Activated CD4-positive, alpha-beta T cell treated with anti-CD3 and anti-CD28 coated beads for 36 hours (primary cell): ENCODE data around the gene ECEL1. TPM values are rescaled to one million over a fixed set of nuclear protein-coding genes. Genes with fewer than 3 reads are reported as not detected.

Experiments
- ATAC-seq: fragments of 200-7000 bp; cut with Tn5 transposase; one replicate; pipeline ENCODE4 v1.10.0; 2021; ENCODE audit warnings: mild to moderate bottlenecking, moderate library complexity
- CTCF ChIA-PET: fragments of 350-600 bp; sonication (Branson Sonifier 250); formaldehyde crosslinking; loops from one replicate; lab custom pipeline; 2021; ENCODE audit warnings: antibody characterized with exemption; lab: Charles Lee
- POLR2A ChIA-PET: fragments of 350-600 bp; sonication (Branson Sonifier 250); formaldehyde crosslinking; loops from one replicate; lab custom pipeline; 2021; ENCODE audit warnings: antibody characterized with exemption, inconsistent platforms; lab: Charles Lee
- DNase-seq: peaks from one replicate; pipeline ENCODE4 v3.0.0-alpha.2; 2020
- H3K27ac Mint-ChIP-seq: one replicate; pipeline ENCODE4 v1.8.0; 2021; ENCODE audit warnings: mixed read lengths
- H3K27me3 Mint-ChIP-seq: one replicate; pipeline ENCODE4 v1.8.0; 2021; ENCODE audit warnings: mixed read lengths
- H3K36me3 Mint-ChIP-seq: one replicate; pipeline ENCODE4 v1.8.0; 2021; ENCODE audit warnings: low read depth, mixed read lengths
- H3K4me1 Mint-ChIP-seq: one replicate; pipeline ENCODE4 v1.8.0; 2021; ENCODE audit warnings: mixed read lengths
- H3K4me3 Mint-ChIP-seq: one replicate; pipeline ENCODE4 v1.8.0; 2021; ENCODE audit warnings: mild to moderate bottlenecking, moderate library complexity, mixed read lengths
- H3K9me3 Mint-ChIP-seq: one replicate; pipeline ENCODE4 v1.8.0; 2021; ENCODE audit warnings: low read depth, mixed read lengths
- intact Hi-C, 2 experiments: fragments of 100-400 bp; cut with DNase I in 1 of 2; cut with micrococcal nuclease in 1 of 2; formaldehyde crosslinking; loops; one replicate each; pipeline versions ENCODE4 v1.14.2 to v1.15.1; 2022 to 2024; cut with DNase I, micrococcal nuclease
- total RNA-seq, 2 experiments: library from RNA; stranded (reverse); gene quantifications; one replicate each; pipeline ENCODE4 v1.2.3, GENCODE V29; 2021

The ECEL1 gene
- total RNA-seq, 2 experiments from 2014 or later: 0.19 to 0.23 TPM

DNA sequence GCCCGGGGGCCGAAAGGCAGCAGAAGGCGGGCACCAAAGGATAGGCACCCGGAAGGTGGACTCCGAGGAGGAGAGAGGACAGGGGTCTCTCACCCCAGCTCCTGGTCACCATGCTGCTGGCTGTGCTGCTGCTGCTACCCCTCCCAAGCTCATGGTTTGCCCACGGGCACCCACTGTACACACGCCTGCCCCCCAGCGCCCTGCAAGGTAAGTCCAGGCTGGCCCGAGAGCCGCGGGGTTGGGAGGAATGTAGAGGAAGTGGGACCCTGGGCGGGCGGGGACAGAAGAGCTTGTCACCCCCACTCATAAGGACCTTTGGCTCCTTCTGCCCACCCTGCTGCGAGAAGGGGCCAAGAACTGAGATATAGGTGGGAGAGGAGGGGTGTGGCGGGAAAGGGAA lies 32.9 kb upstream of the ECEL1 start:
- no peaks in the 10 kb centered on the region for H3K9me3 Mint-ChIP-seq
- H3K36me3 Mint-ChIP-seq: no peaks in the 10 kb centered on the region
- H3K27ac Mint-ChIP-seq: no peak overlapping the region
- DNase-seq: no peak
- intact Hi-C loops: loop anchor here (2.0 to 5.0 kb wide), 4 partner anchors 74 to 613 kb away; partner anchors contain the start of gene NPPC (in 1 of the 2)
- no peak overlapping the region for H3K4me3 Mint-ChIP-seq
- no peak for ATAC-seq
- H3K27me3 Mint-ChIP-seq: peaks cover 22% of the 10 kb centered on the region
- ChIA-PET CTCF (interaction anchor here (0.6 to 1.2 kb wide), 3 partner anchors 73 to 638 kb away, joined by 3 read pairs; no protein-coding TSS in a partner anchor), POLR2A (no interaction called here)
- H3K4me1 Mint-ChIP-seq: peaks cover 6% of the 10 kb centered on the region

DNA sequence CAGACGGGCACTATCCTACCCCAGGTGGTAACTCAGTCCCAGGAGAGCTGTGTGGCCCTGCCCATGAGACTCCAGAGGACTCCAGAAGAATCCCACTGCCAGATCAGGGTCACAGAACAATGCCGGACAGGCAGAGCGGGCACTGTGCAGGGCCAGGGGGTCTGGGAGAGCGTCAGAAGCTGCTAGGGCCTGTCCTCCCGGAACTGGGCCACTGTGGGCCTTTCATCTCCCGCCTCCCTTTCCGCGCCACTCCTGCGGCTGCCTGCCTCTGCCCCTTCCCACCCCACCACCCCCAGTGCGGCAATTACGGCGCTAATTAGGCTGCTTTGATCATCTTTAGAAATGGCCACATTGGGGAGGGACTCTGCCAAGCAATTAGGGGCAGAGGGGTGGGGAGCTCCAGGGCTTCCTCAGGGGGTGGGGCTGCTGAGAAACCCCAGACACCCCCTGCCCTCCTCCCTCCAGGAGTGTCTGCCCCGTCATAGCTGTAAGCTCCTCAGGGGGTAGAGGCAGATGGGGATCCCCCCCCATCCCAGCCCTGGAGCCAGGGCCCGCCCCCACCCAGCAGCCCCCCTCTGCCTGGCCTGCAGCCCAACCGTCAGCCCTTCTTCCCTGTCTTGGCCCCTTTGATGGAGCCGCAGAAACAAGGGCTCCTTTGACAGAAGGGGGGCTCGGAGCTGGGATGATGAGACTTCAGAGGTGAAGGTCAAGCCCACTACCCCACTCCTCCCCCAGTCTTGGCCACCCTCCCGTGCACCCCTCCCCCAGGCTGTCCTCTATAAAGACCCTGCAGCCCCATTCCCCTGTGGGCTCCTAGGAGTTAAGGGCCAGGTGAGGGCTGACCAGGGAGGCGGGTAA lies 32.2 kb upstream of the ECEL1 start, which contains the start of gene PRSS56:
Gene PRSS56, plus strand, starts transcription at position 808 of the 858 bp plus-strand sequence. CDS start 211 bp downstream, outside the sequence.
- ChIA-PET CTCF (interaction anchor here (1.2 kb wide), 1 partner anchor 72 kb away, joined by 3 read pairs; no protein-coding TSS in a partner anchor), POLR2A (no interaction called here)
- ATAC-seq: no peak
- H3K27me3 Mint-ChIP-seq: peaks cover 22% of the 10 kb centered on the region
- H3K36me3 Mint-ChIP-seq: no peaks in the 10 kb centered on the region
- intact Hi-C loops: loop anchor here (2.0 to 5.0 kb wide), 4 partner anchors 73 to 613 kb away; partner anchors contain the start of gene NPPC (in 1 of the 2)
- H3K4me3 Mint-ChIP-seq: no peak within 1 kb of the TSS
- peaks cover 6% of the 10 kb centered on the region for H3K4me1 Mint-ChIP-seq
- no peaks in the 10 kb centered on the region for H3K9me3 Mint-ChIP-seq
- no peak for DNase-seq
- no peak within 1 kb of the TSS for H3K27ac Mint-ChIP-seq

GRCh38 chr2:232518844-232519243 lies 31.2 kb upstream of the ECEL1 start:
- Mint-ChIP-seq H3K36me3 (no peaks in the 10 kb centered on the region), H3K9me3 (no peaks in the 10 kb centered on the region), H3K27me3 (peaks cover 16% of the 10 kb centered on the region), H3K4me3 (no peak overlapping the region), H3K4me1 (peaks cover 6% of the 10 kb centered on the region), H3K27ac (no peak overlapping the region)
- no peak for ATAC-seq
- intact Hi-C loops: no loop called here
- no peak for DNase-seq
- ChIA-PET POLR2A (no interaction called here), CTCF (interaction anchor here (0.7 kb wide), 1 partner anchor 73 kb away, joined by 4 read pairs; no protein-coding TSS in a partner anchor)

GRCh38 chr2:232516551-232516950 lies 28.9 kb upstream of the ECEL1 start:
- no peaks in the 10 kb centered on the region for H3K9me3 Mint-ChIP-seq
- ChIA-PET POLR2A (no interaction called here), CTCF (no interaction called here)
- peaks cover 2% of the 10 kb centered on the region for H3K4me1 Mint-ChIP-seq
- DNase-seq: no peak
- no peak for ATAC-seq
- no peaks in the 10 kb centered on the region for H3K36me3 Mint-ChIP-seq
- no peak overlapping the region for H3K27ac Mint-ChIP-seq
- intact Hi-C loops: no loop called here
- H3K27me3 Mint-ChIP-seq: peaks cover 11% of the 10 kb centered on the region
- H3K4me3 Mint-ChIP-seq: no peak overlapping the region

DNA sequence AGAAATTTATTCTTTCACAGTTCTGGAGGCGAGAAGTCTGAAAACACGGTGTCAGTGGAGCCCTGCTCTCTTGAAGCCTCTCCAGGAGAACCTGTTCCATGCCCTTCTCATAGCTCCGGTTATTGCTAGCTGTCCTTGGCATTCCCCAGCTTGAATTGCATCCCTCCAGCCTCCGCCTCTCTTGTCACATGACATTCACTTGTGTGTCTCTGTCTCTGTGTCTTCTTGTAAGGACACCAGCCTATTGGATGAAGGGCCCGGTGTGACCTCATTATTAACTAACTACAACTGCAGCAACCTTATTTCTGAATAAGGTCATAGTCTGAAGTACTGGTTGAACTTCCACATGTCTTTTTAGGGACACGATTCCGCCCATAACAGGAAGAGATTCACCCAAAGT lies 28.0 kb upstream of the ECEL1 start:
- H3K9me3 Mint-ChIP-seq: no peaks in the 10 kb centered on the region
- H3K4me1 Mint-ChIP-seq: no peaks in the 10 kb centered on the region
- no peak overlapping the region for H3K27ac Mint-ChIP-seq
- POLR2A ChIA-PET: no interaction called here
- no peak overlapping the region for H3K4me3 Mint-ChIP-seq
- CTCF ChIA-PET: interaction anchor here (0.9 to 1.1 kb wide), 2 partner anchors 11 to 71 kb away, joined by 3 read pairs; no protein-coding TSS in a partner anchor
- peaks cover 6% of the 10 kb centered on the region for H3K27me3 Mint-ChIP-seq
- ATAC-seq (no peak), DNase-seq (no peak)
- intact Hi-C loops: no loop called here
- H3K36me3 Mint-ChIP-seq: no peaks in the 10 kb centered on the region

- no peak overlapping the region for H3K4me3 Mint-ChIP-seq
- intact Hi-C loops: no loop called here
- H3K27me3 Mint-ChIP-seq: peaks cover 2% of the 10 kb centered on the region
- DNase-seq (no peak), ATAC-seq (no peak)
- POLR2A ChIA-PET: no interaction called here
- H3K27ac Mint-ChIP-seq: no peak overlapping the region
- CTCF ChIA-PET: interaction anchor here (0.8 kb wide), 1 partner anchor 8 kb away, joined by 3 read pairs; no protein-coding TSS in a partner anchor
- no peaks in the 10 kb centered on the region for H3K4me1 Mint-ChIP-seq
- no peaks in the 10 kb centered on the region for H3K36me3 Mint-ChIP-seq
- no peaks in the 10 kb centered on the region for H3K9me3 Mint-ChIP-seq
Measured at GRCh38 chr2:232513353-232513752, 25.7 kb upstream of the ECEL1 start.

DNA sequence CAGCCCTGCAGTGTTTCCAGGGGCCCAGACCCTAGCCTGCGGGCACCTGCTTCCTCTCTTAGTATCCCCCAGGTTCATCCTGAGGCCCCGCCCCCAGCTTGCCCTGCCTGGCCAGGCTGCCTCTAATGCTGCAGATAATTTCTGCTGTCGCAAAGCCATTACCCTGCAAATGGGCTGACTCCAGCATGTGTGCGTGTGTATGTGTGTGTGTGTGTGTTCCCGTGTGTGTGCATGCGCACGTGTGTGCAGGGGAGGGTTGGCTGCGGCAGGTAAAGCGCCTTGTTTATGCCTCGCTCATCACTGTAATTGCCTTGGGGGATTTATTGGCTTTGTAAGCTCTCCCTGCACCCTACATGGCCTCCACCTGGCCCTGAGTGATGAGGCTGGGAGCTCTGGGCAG lies 25.0 kb upstream of the ECEL1 start:
- ATAC-seq (no peak), DNase-seq (no peak)
- Mint-ChIP-seq H3K36me3 (no peaks in the 10 kb centered on the region), H3K4me3 (no peak overlapping the region), H3K9me3 (no peaks in the 10 kb centered on the region), H3K4me1 (no peaks in the 10 kb centered on the region), H3K27ac (no peak overlapping the region), H3K27me3 (peaks cover 2% of the 10 kb centered on the region)
- intact Hi-C loops: no loop called here
- ChIA-PET CTCF (interaction anchor here (0.7 kb wide), 1 partner anchor 185 kb away, joined by 3 read pairs; no protein-coding TSS in a partner anchor), POLR2A (no interaction called here)

GRCh38 chr2:232511336-232511890 lies 23.8 kb upstream of the ECEL1 start:
- ATAC-seq (no peak), DNase-seq (no peak)
- intact Hi-C loops: no loop called here
- Mint-ChIP-seq H3K27ac (no peak overlapping the region), H3K27me3 (peaks cover 2% of the 10 kb centered on the region), H3K4me1 (no peaks in the 10 kb centered on the region), H3K36me3 (no peaks in the 10 kb centered on the region), H3K9me3 (no peaks in the 10 kb centered on the region), H3K4me3 (no peak overlapping the region)
- ChIA-PET POLR2A (no interaction called here), CTCF (interaction anchor here (0.7 kb wide), 1 partner anchor 220 kb away, joined by 4 read pairs; no protein-coding TSS in a partner anchor)

GRCh38 chr2:232508251-232508650 lies 20.6 kb upstream of the ECEL1 start:
- POLR2A ChIA-PET: interaction anchor here (0.6 kb wide), 1 partner anchor 403 kb away, joined by 4 read pairs; no protein-coding TSS in a partner anchor
- intact Hi-C loops: no loop called here

DNA sequence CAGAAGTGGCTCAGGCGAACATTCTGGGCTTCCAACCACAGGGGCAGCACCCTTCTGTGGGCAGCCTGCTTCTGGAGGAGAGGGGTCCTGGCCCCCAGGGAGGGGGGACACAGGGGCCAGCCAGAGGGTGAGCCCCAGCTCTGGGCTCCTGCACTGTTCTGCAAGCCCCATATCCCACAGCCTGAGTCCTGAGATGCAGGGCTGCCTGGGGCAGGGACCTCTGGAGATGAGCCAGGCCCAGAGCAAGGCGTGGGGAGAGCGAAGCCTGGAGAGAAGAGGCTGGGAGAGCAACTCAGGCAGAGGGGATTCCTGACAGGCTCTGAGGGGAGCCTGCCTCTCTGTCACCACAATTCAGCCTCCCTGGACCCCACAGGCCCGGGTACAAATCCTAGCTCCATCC lies 19.1 kb upstream of the ECEL1 start:
- intact Hi-C loops: no loop called here
- POLR2A ChIA-PET: no interaction called here
- H3K27me3 Mint-ChIP-seq: peaks cover 24% of the 10 kb centered on the region

More at GRCh38 chr2:232508251-232508650, 20.6 kb upstream of the ECEL1 start:
- no peak for DNase-seq
- CTCF ChIA-PET: interaction anchor here (1.0 kb wide), 1 partner anchor 13 kb away, joined by 3 read pairs; no protein-coding TSS in a partner anchor
- ATAC-seq: no peak
- Mint-ChIP-seq H3K4me3 (no peak overlapping the region), H3K27ac (no peak overlapping the region), H3K4me1 (peaks cover 6% of the 10 kb centered on the region), H3K9me3 (no peaks in the 10 kb centered on the region), H3K27me3 (peaks cover 20% of the 10 kb centered on the region), H3K36me3 (no peaks in the 10 kb centered on the region)

DNA sequence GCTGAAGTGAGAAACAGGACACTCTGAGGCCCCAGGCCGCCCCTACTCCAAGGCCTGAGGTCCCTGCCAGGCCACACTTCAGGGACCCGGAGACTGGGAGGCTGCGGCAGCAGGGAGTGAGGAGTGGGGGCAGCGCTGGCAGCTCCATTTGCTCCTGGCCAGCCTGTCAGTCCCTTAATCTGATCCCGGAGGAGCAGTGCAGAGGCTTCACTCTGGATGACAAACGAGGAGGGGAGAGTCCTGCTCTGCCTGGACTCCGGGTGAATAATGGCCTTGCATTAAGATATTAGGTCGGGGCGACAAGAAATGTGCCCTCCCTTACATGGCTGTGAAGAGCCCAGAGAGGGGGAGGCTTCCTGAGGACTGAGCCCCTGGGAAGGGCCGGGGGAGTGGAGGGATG lies 18.2 kb upstream of the ECEL1 start:
- Mint-ChIP-seq H3K4me1 (peaks cover 10% of the 10 kb centered on the region), H3K36me3 (no peaks in the 10 kb centered on the region), H3K4me3 (no peak overlapping the region), H3K27ac (no peak overlapping the region), H3K9me3 (no peaks in the 10 kb centered on the region), H3K27me3 (peaks cover 24% of the 10 kb centered on the region)
- ATAC-seq (no peak), DNase-seq (no peak)
- POLR2A ChIA-PET: no interaction called here
- CTCF ChIA-PET: interaction anchor here (0.6 kb wide), 1 partner anchor 19 kb away, joined by 3 read pairs; no protein-coding TSS in a partner anchor
- intact Hi-C loops: no loop called here

More for the DNA sequence above, 19.1 kb upstream of the ECEL1 start:
- Mint-ChIP-seq H3K9me3 (no peaks in the 10 kb centered on the region), H3K4me1 (peaks cover 10% of the 10 kb centered on the region), H3K36me3 (no peaks in the 10 kb centered on the region), H3K27ac (no peak overlapping the region), H3K4me3 (no peak overlapping the region)
- no peak for ATAC-seq
- DNase-seq: no peak
- CTCF ChIA-PET: no interaction called here
